ENCODE measurements around the gene NUDT2. TPM values are rescaled to one million over a fixed set of nuclear protein-coding genes. Genes with fewer than 3 reads are reported as not detected.

NUDT2 gene
- total and polyA plus RNA-seq, 4 donors: 13.6 to 38.3 (median 22.3) TPM

Other genes starting within 250 kb of the NUDT2 start
- 10 to 100 TPM; 20.6 to 35.2 TPM for gene DCAF12, start 202.9 kb upstream of the NUDT2 start, total RNA-seq
- gene DCAF12, start 202.9 kb upstream of the NUDT2 start, polyA plus RNA-seq: 10 to 100 TPM; 10.2 to 14.5 TPM
- 10 to 100 TPM; 39.3 to 41.9 TPM for gene UBAP1, start 150.5 kb upstream of the NUDT2 start, total RNA-seq
- 10 to 100 TPM; 29.2 to 29.4 TPM for gene UBAP1, start 150.5 kb upstream of the NUDT2 start, polyA plus RNA-seq
- under 1 TPM; 0.32 to 0.78 TPM for gene KIF24, start 301 bp upstream of the NUDT2 start, total RNA-seq
- gene KIF24, start 301 bp upstream of the NUDT2 start, polyA plus RNA-seq: under 1 TPM in 1 of 2 donors, not detected in 1; 0.10 TPM
- gene MYORG, start 47.3 kb downstream of the NUDT2 start, total RNA-seq: 1 to 10 TPM; 6.1 to 9.6 TPM
- 1 to 10 TPM; 1.6 to 2.1 TPM for gene MYORG, start 47.3 kb downstream of the NUDT2 start, polyA plus RNA-seq
- gene FAM219A, start 129.0 kb downstream of the NUDT2 start, total RNA-seq: 10 to 100 TPM; 43.9 to 48.0 TPM
- gene FAM219A, start 129.0 kb downstream of the NUDT2 start, polyA plus RNA-seq: 10 to 100 TPM; 10.1 to 10.6 TPM
- gene DNAI1, start 129.2 kb downstream of the NUDT2 start, total RNA-seq: not detected
- not detected for gene DNAI1, start 129.2 kb downstream of the NUDT2 start, polyA plus RNA-seq
- not detected for gene ENHO, start 193.4 kb downstream of the NUDT2 start, total RNA-seq
- not detected for gene ENHO, start 193.4 kb downstream of the NUDT2 start, polyA plus RNA-seq